K562 (cell line): ENCODE results near the gene CCDC167. TPM values are rescaled to one million over a fixed set of nuclear protein-coding genes. Genes with fewer than 3 reads are reported as not detected.

Experiments used
- ATAC-seq: fragments of 200-7000 bp; cut with Tn5 transposase; 3 replicates; pipeline ENCODE4 v1.9.1; 2020; ENCODE audit warnings: moderate library complexity
- BruUV-seq: library from RNA; stranded (reverse); fragments of 400-500 nt; replicated peaks from 2 replicates; lab custom pipeline; 2021; lab: Mats Ljungman, UMichigan
- CTCF ChIA-PET: fragments of 300-600 bp; formaldehyde crosslinking; extraction: SDS; loops from one replicate; lab custom pipeline; 2021; ENCODE audit warnings: low intra/inter-chr PET ratio; lab: Yijun Ruan, JAX
- POLR2A ChIA-PET: fragments of 300-600, 350-650 bp; sonication (Branson Sonifier 250); formaldehyde crosslinking; extraction: SDS; loops from one replicate; lab custom pipeline; 2021; ENCODE audit warnings: antibody characterized with exemption, inconsistent platforms; lab: Yijun Ruan, JAX
- DNase-seq, 4 experiments: peaks; one replicate each; pipeline versions ENCODE4 v3.0.0 to v3.0.0-alpha.2; 2011 to 2018; ENCODE audit warnings: low spot score in 3 of 4, mixed read lengths in 3 of 4; ENCODE audit errors: extremely low read depth in 1 of 4
- FAIRE-seq: peaks from 2 replicates; lab custom pipeline; 2011; peaks lifted over from hg19 to GRCh38; lab: Jason Lieb, UNC
- H2AFZ ChIP-seq: 2 replicates; pipeline ENCODE4 v1.6.0; 2011; ENCODE audit warnings: low read depth, low read length, control low read depth, inconsistent platforms
- H3K27ac ChIP-seq: fragments of 200-600 bp; 3 replicates; pipeline ENCODE4 v1.8.0; 2011; ENCODE audit warnings: low read depth, mild to moderate bottlenecking, control low read depth, inconsistent platforms, low read length, moderate library complexity, mixed read lengths; ENCODE audit errors: extremely low read depth
- H3K27me3 ChIP-seq, 2 experiments: fragments of 300-600 bp in 1 of 2; 2 replicates in 1 of 2; 3 replicates in 1 of 2; pipeline versions ENCODE4 v1.6.0 to v1.8.0; 2011; ENCODE audit warnings: inconsistent platforms in 2 of 2, low read length in 2 of 2, mild to moderate bottlenecking in 1 of 2, mixed read lengths in 1 of 2, moderate library complexity in 1 of 2; ENCODE audit not compliant: control insufficient read depth in 2 of 2, insufficient read depth in 2 of 2
- H3K36me3 ChIP-seq: fragments of 300-600 bp; 3 replicates; pipeline ENCODE4 v1.8.0; 2011; ENCODE audit warnings: mild to moderate bottlenecking, low read length, inconsistent platforms; ENCODE audit not compliant: control insufficient read depth, insufficient read depth
- H3K4me1 ChIP-seq, 2 experiments: fragments of 200-600 bp in 1 of 2; replicated peaks in 1 of 2; 2 replicates in 1 of 2; 3 replicates in 1 of 2; pipeline versions ENCODE4 v1.5.1 to v1.8.0; 2011; ENCODE audit warnings: inconsistent platforms in 2 of 2, low read length in 2 of 2, mild to moderate bottlenecking in 1 of 2, mixed read lengths in 1 of 2, moderate library complexity in 1 of 2; ENCODE audit not compliant: control insufficient read depth in 2 of 2, insufficient read depth in 2 of 2
- H3K4me2 ChIP-seq: 2 replicates; pipeline ENCODE4 v1.6.1; 2011; ENCODE audit warnings: low read length, control low read depth, inconsistent platforms, mixed read lengths; ENCODE audit not compliant: insufficient read depth
- H3K4me3 ChIP-seq: fragments of 200-600 bp; sonication (generic), shearing (Covaris generic); 2 replicates; pipeline ENCODE4 v1.5.1; 2016; ENCODE audit warnings: control low read depth, inconsistent platforms
- H3K79me2 ChIP-seq: fragments of 200-600 bp; 3 replicates; pipeline ENCODE4 v1.8.0; 2011; ENCODE audit warnings: low read length, inconsistent platforms; ENCODE audit not compliant: control insufficient read depth, insufficient read depth
- H3K9ac ChIP-seq, 2 experiments: 2 replicates each; pipeline versions ENCODE4 v1.6.0 to v1.6.1; 2011; ENCODE audit warnings: low read depth in 2 of 2, low read length in 2 of 2, control low read depth in 1 of 2, inconsistent platforms in 1 of 2, mild to moderate bottlenecking in 1 of 2, mixed read lengths in 1 of 2; ENCODE audit not compliant: insufficient read depth in 1 of 2
- H3K9me1 ChIP-seq: one replicate; pipeline ENCODE4 v1.6.0; 2011; ENCODE audit warnings: inconsistent platforms, mild to moderate bottlenecking, low read length, moderate library complexity; ENCODE audit not compliant: control insufficient read depth, insufficient read depth
- H3K9me3 ChIP-seq: replicated peaks from 2 replicates; pipeline ENCODE4 v1.5.1; 2011; ENCODE audit warnings: low read depth, low read length, inconsistent platforms; ENCODE audit not compliant: control insufficient read depth, insufficient read depth
- H4K20me1 ChIP-seq: replicated peaks from 2 replicates; pipeline ENCODE4 v1.6.1; 2011; ENCODE audit warnings: low read length, inconsistent platforms, mixed read lengths; ENCODE audit not compliant: control insufficient read depth, insufficient read depth
- FIP1L1 ChIP-seq: fragments of 200-400 bp; formaldehyde crosslinking; IDR thresholded peaks from 2 replicates; pipeline ENCODE4 v1.6.1; 2018; ENCODE audit warnings: mild to moderate bottlenecking, low read depth, low read length; ENCODE audit not compliant: poor library complexity, severe bottlenecking
- JUND ChIP-seq, 2 experiments: IDR thresholded peaks; 2 replicates in 1 of 2; 3 replicates in 1 of 2; pipeline ENCODE4 v1.6.1; 2011; ENCODE audit warnings: borderline replicate concordance in 2 of 2, low read depth in 2 of 2, low read length in 2 of 2, improper control_type of control experiment in 1 of 2, missing biosample characterization in 1 of 2, missing genetic modification characterization in 1 of 2, missing genetic modification reagents in 1 of 2
- NFIC ChIP-seq: fragments of 450-650 bp; IDR thresholded peaks from 2 replicates; pipeline ENCODE4 v1.6.1; 2017; ENCODE audit warnings: mild to moderate bottlenecking, inconsistent platforms
- RBM34 ChIP-seq: fragments of 200-400 bp; formaldehyde crosslinking; IDR thresholded peaks from 2 replicates; pipeline ENCODE4 v1.6.1; 2018; ENCODE audit warnings: low read length, borderline replicate concordance; ENCODE audit not compliant: insufficient read depth
- WGBS: fragments of 100-300 bp; shearing (Covaris generic); methylation state at CpG from one replicate; pipeline ENCODE4 v1.1.6; 2016; ENCODE audit warnings: low coverage, mixed read lengths; ENCODE audit not compliant: insufficient coverage; ENCODE audit errors: missing lambda C conversion rate; 5-methylcytosine and 5-hydroxymethylcytosine counted together
- in situ Hi-C: fragments of 300-500 bp; cut with MboI; formaldehyde crosslinking; loops from 4 replicates; pipeline ENCODE4 v1.15.0; 2018; ENCODE audit warnings: inconsistent platforms, mixed read lengths
- intact Hi-C: fragments of 100-400 bp; cut with micrococcal nuclease; formaldehyde crosslinking; loops from 2 replicates; pipeline ENCODE4 v1.14.2; 2022
- polyA plus RNA-seq, 8 experiments: library from polyadenylated mRNA; depleted of rRNA in 4 of 8; stranded (reverse) in 5 of 8; unstranded in 3 of 8; fragments of >200 nt; fragmentation: Nextera tagmentation in 2 of 8; fragmentation: Illumina TruSeq in 1 of 8; extraction: Ambion mirVana in 2 of 8; extraction: Trizol in 1 of 8; gene quantifications; 2 replicates each; pipeline versions ENCODE4 v1.2.1 to v1.2.3, GENCODE V29; 2011 to 2014; ENCODE audit warnings: inconsistent platforms in 1 of 8, missing spikeins in 1 of 8
- total RNA-seq, 7 experiments: library from RNA; depleted of rRNA in 6 of 7; stranded (reverse); fragments of >200 nt in 6 of 7; fragmentation: Illumina TruSeq in 2 of 7; extraction: Trizol in 2 of 7; gene quantifications; 2 replicates each; pipeline versions ENCODE4 v1.2.1 to v1.2.3, GENCODE V29; 2011 to 2021; ENCODE audit warnings: low replicate concordance in 1 of 7

The CCDC167 gene
- total and polyA plus RNA-seq, 9 of the 15 experiments (the other 6 are each of a cell fraction or from before 2014, with no cell fraction given), result 26.0 to 114 (median 45.2) TPM

GRCh38 chr6:37547564-37548061 lies 47.9 kb upstream of the CCDC167 start:
- no peaks in the 10 kb centered on the region for H3K9me3 ChIP-seq
- peaks cover 4% of the 10 kb centered on the region for H3K9me1 ChIP-seq
- peaks cover 12% of the 10 kb centered on the region; the same call in 1 of the 2 replicates for H4K20me1 ChIP-seq
- intact Hi-C loops, result no loop called here
- no TSS peak for BruUV-seq
- H3K36me3 ChIP-seq, result no peaks in the 10 kb centered on the region
- no peak overlapping the region for H3K27ac ChIP-seq
- ATAC-seq (no peak), FAIRE-seq (no peak), DNase-seq (no peak)
- no peak overlapping the region for H3K4me2 ChIP-seq
- WGBS, result 6% methylated on average over 8 of the region's 8 CpGs
- H3K9ac ChIP-seq, result no peak overlapping the region
- ChIA-PET POLR2A (interaction anchor here (0.9 to 2.7 kb wide), 6 partner anchors 9 to 125 kb away, joined by 3 to 15 read pairs (median 4); no protein-coding TSS in a partner anchor), CTCF (no interaction called here)
- H3K4me3 ChIP-seq, result no peak overlapping the region
- H3K4me1 ChIP-seq, result no peaks in the 10 kb centered on the region
- TF ChIP-seq RBM34 (no peak), JUND (IDR thresholded peaks at IDR 0.05; ENCODE audit: borderline replicate concordance, low read depth, low read length) (no peak), JUND (tag; IDR thresholded peaks at IDR 0.05; ENCODE audit: borderline replicate concordance, low read depth, low read length) (no peak), FIP1L1 (no peak), NFIC (peak; percentile 74)
- in situ Hi-C loops, result no loop called here
- no peaks in the 10 kb centered on the region for H3K79me2 ChIP-seq
- H3K27me3 ChIP-seq, result peaks cover 61 to 91% of the 10 kb centered on the region in 2 experiments
- no peak overlapping the region for H2AFZ ChIP-seq
